T-helper 1 cell treated with Interleukin-12 subunit alpha and Interleukin-12 subunit beta and Interleukin-4 antibody, amounts not matched to agents 30 μg/mL and 1 μg/mL, for 36 hours (primary cell): ENCODE measurements around the gene LARP1B.

Source experiments
- H3K27ac Mint-ChIP-seq: one replicate; pipeline ENCODE4 v1.8.0; 2021; ENCODE audit warnings: mild to moderate bottlenecking, mixed read lengths
- H3K27me3 Mint-ChIP-seq: one replicate; pipeline ENCODE4 v1.8.0; 2021; ENCODE audit warnings: low read depth, mixed read lengths
- H3K36me3 Mint-ChIP-seq: one replicate; pipeline ENCODE4 v1.8.0; 2021; ENCODE audit warnings: low read depth, mixed read lengths
- H3K4me1 Mint-ChIP-seq: one replicate; pipeline ENCODE4 v1.8.0; 2021; ENCODE audit warnings: low read depth, mixed read lengths
- H3K4me3 Mint-ChIP-seq: one replicate; pipeline ENCODE4 v1.8.0; 2021; ENCODE audit warnings: mild to moderate bottlenecking, moderate library complexity, mixed read lengths
- H3K9me3 Mint-ChIP-seq: one replicate; pipeline ENCODE4 v1.8.0; 2021; ENCODE audit warnings: mixed read lengths

Gene LARP1B

DNA sequence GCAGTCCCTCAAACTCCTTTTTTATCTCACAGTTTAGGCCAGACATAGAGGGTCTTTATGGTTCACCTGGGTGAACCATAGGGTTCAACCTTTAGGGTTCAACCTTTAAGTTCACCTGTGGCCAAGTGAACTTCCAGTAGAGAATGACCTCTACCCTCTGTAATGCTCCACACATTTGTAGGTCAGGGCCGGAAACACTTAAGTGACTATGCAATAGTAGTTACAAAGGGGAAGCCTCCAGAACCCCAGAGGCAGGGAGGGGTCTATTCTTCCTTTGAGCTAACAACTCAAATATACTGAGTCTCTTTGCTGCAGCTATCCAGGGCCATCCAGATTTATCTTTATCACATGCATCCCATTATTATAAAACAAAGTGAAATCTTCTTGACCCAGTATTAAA, 100.0 kb downstream of the LARP1B start:
- H3K9me3 Mint-ChIP-seq: no peaks in the 10 kb centered on the region
- H3K4me3 Mint-ChIP-seq: no peak overlapping the region
- peaks cover under 1% of the 10 kb centered on the region for H3K36me3 Mint-ChIP-seq
- no peaks in the 10 kb centered on the region for H3K27me3 Mint-ChIP-seq
- H3K4me1 Mint-ChIP-seq: no peaks in the 10 kb centered on the region
- no peak overlapping the region for H3K27ac Mint-ChIP-seq

DNA sequence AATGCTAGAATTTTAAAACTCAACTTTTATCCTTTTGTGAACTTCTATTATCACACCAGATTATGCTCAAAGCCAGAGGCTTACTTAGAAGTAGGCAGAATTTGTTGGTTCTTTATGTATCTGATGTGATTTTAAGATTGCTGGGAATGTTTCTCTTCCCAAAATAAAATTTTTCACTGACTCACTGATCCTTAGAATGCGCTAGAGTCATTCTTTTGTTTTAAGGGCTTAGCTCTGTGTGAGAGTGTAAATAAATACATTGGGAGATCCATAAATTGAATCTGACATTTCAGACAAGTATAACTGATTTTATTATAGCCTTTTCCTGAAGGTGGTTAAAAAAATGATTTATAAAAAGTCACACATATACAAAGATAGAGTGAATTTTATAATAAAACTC, 101.3 kb downstream of the LARP1B start:
- Mint-ChIP-seq H3K4me1 (no peaks in the 10 kb centered on the region), H3K9me3 (no peaks in the 10 kb centered on the region), H3K4me3 (no peak overlapping the region), H3K27me3 (no peaks in the 10 kb centered on the region), H3K36me3 (no peaks in the 10 kb centered on the region), H3K27ac (no peak overlapping the region)

DNA sequence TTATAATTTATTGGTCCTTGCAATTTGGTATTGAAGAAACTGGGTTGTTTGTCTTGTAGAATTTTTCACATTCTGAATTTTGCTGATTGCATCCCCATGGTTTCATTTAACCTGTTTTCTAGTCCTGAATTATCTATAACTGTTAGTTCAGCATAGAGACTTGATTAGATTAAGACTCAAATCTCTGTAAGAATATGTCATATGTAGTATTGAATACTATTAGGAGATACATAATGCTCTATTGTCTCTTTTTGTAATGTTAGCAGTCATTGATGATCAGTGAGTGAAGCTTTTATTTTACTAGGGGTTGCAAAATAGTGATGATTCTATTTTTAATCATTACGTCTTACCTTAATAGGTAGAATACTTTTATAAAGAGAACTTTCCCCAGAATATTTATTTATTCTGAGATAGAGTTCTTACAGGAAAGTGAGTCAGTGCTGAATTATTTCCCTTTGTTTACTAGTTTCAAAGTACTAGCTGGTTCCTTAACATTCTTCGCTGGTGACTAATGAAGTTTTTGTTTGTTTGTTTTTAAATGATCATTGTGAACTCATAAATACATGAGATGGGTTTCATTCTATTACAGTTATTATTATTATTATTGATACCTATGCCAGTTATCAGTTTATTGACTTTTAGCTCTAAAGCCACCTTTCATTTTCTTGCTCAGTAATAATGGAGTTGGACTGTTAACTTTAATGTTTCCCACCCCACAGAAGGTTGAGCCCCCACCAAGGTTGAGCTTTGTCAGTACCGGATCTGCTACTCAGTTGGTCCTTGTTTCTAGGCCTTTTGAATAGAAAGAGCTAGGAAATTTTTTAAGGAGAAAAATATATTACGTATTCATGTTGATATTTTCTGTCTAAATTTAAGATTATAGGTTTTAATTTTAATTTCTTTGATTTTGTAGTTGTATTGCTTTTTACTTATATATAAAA, 102.3 kb downstream of the LARP1B start:
- Mint-ChIP-seq H3K4me3 (no peak overlapping the region), H3K9me3 (no peaks in the 10 kb centered on the region), H3K27me3 (no peaks in the 10 kb centered on the region), H3K36me3 (no peaks in the 10 kb centered on the region), H3K27ac (no peak overlapping the region), H3K4me1 (no peaks in the 10 kb centered on the region)

DNA sequence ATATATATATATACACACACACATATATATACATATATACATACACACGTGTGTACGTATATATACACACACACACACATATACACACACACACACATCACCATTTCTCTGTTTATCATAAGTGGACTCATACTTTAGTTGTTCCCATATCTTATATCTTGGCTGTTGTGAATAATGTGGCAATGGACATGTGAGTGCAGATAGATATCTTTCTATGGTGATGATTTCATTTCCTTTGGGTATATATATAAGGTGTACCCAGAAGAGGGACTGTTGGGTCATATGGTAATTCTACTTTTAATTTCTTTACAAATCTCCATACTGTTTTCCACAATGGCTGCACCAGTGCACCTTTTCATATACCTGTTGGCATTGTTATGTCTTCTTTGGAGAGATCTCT, 105.9 kb downstream of the LARP1B start:
- Mint-ChIP-seq H3K4me1 (no peaks in the 10 kb centered on the region), H3K4me3 (no peak overlapping the region), H3K27me3 (no peaks in the 10 kb centered on the region), H3K27ac (no peak overlapping the region), H3K9me3 (no peaks in the 10 kb centered on the region), H3K36me3 (no peaks in the 10 kb centered on the region)

DNA sequence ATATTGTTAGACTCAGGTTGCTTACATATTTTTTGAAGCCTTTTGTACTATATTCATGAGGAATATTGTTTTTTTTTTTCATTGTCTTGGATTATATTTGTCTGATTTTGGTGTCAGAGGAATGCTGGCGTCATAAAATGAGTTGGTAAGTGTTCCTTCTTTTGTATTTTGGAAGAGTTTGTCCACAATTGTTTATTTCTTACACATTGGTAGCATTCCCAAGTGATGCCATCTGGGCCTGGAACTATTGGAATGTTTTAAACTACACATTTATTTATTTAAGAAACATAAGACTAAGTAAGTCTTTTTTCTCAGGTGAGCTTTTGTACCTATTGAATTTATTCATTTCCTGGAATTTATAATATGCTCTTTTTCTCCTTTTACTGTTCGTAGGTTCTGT, 107.6 kb downstream of the LARP1B start:
- Mint-ChIP-seq H3K27me3 (no peaks in the 10 kb centered on the region), H3K36me3 (no peaks in the 10 kb centered on the region), H3K4me1 (no peaks in the 10 kb centered on the region), H3K4me3 (no peak overlapping the region), H3K9me3 (no peaks in the 10 kb centered on the region), H3K27ac (no peak overlapping the region)

DNA sequence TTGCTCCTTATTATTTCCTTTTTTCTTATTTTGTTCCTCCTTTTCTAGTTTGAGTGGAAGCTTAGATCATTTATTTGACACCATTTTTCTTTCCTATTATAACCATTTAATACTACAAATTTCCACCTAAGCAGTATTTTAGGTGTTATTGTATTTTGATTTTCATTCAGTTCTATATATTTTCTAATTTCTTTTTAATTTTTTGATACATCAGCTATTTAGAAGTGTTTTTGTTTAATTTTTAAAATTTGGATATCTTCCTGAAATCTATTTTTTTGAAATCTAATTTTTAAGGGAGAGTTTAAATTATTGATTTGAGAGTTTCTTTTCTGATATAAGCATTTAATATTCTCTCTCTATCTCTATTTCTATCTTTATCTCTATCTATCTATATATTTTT, 108.1 kb downstream of the LARP1B start:
- H3K4me3 Mint-ChIP-seq: no peak overlapping the region
- no peaks in the 10 kb centered on the region for H3K27me3 Mint-ChIP-seq
- H3K9me3 Mint-ChIP-seq: no peaks in the 10 kb centered on the region
- no peaks in the 10 kb centered on the region for H3K4me1 Mint-ChIP-seq
- H3K27ac Mint-ChIP-seq: no peak overlapping the region
- no peaks in the 10 kb centered on the region for H3K36me3 Mint-ChIP-seq

DNA sequence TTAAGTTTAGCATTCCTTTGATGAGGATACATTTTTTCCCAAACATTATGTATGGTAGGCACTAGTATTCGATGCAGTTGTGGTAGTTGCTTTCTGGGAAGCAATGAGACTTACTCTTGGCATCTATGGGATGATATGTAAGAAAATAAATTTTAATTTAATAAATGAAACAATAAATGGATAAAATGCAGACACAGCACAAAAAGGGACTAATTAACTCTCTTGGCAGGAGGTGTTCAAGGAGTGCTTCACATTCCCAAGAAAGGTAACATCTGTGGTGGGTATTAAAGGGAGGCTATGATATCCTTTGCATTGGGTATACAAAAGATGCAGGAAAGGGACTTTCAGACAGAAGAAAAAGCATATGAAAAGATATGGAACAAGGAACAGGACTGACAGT, 115.5 kb downstream of the LARP1B start:
- H3K36me3 Mint-ChIP-seq: no peaks in the 10 kb centered on the region
- no peaks in the 10 kb centered on the region for H3K27me3 Mint-ChIP-seq
- no peak overlapping the region for H3K4me3 Mint-ChIP-seq
- H3K27ac Mint-ChIP-seq: no peak overlapping the region
- H3K9me3 Mint-ChIP-seq: no peaks in the 10 kb centered on the region
- H3K4me1 Mint-ChIP-seq: peaks cover 4% of the 10 kb centered on the region

DNA sequence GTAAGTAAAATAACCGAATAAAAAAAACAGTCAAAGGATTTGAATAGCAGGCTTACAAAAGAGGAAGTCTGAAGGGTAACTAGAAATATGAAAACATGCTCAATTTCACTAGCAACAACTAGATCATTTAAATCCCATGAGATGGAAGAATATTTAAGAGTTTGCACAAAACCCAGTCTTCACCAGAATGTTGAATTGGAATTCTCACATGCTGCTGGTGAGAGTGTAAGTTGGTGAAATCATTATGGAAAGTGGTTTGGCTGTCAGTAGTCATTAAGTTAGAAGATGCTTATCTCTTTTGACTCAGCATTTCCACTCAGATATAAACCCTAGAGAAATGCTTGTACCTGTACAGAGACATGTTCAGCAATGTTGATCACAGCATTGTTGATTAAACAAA, 116.4 kb downstream of the LARP1B start:
- H3K9me3 Mint-ChIP-seq: no peaks in the 10 kb centered on the region
- no peak overlapping the region for H3K4me3 Mint-ChIP-seq
- no peak overlapping the region for H3K27ac Mint-ChIP-seq
- H3K4me1 Mint-ChIP-seq: peaks cover 4% of the 10 kb centered on the region
- no peaks in the 10 kb centered on the region for H3K27me3 Mint-ChIP-seq
- no peaks in the 10 kb centered on the region for H3K36me3 Mint-ChIP-seq

DNA sequence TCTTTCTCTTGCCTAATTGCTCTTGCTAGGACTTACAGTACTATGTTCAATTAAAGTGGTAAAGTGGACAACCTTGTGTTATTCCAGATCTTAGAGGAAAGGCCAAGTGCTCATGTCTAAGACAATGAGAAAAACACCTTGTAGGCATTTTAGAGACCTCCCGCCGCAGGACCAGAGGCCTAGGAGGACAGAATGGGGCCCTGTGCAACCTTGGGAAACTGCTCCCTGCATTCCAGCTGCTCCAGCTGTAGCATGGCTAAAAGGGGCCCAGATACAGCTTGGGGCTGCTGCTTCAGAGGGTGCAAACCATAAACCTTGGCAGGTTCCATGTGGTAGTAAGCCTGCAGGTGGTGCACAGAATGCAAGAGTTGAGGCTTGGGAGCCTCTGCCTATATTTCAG, 125.5 kb downstream of the LARP1B start:
- H3K9me3 Mint-ChIP-seq: no peaks in the 10 kb centered on the region
- H3K27me3 Mint-ChIP-seq: no peaks in the 10 kb centered on the region
- no peak overlapping the region for H3K27ac Mint-ChIP-seq
- H3K4me3 Mint-ChIP-seq: no peak overlapping the region
- H3K4me1 Mint-ChIP-seq: peaks cover 6% of the 10 kb centered on the region
- H3K36me3 Mint-ChIP-seq: peaks cover 2% of the 10 kb centered on the region

DNA sequence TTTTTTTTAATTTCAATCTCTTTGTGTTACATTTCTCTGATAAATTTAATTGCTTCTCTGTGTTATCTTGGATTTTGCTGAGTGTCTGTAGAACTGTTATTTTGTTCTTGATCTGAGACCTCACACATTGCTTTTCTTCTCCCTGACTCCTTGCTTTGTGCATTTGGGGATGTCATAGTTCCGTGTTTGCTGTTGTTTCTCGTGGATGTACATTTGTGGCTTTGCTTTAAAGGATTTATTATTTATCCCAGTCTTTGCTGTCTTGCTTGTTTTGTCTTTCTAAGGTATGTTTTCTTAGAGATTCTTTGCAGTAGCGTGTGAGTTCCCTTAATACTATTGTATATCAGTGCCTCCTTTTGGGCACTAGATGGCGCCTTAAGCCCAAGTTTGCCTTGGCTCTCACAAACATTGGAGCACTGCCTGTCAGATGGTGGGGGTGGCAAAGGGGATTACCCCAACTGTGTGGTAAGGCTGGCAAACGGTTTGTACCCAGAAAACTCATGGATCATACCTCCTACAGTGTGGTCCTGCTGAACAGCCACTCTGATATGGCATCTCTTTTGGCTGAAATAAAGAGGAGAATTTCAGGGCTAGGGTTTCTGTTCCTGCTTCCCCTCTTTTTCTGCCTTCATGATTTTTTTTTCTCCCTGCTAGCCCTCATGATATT, 130.1 kb downstream of the LARP1B start:
- Mint-ChIP-seq H3K4me3 (no peak overlapping the region), H3K4me1 (peaks cover 6% of the 10 kb centered on the region), H3K9me3 (no peaks in the 10 kb centered on the region), H3K36me3 (no peaks in the 10 kb centered on the region), H3K27me3 (no peaks in the 10 kb centered on the region), H3K27ac (no peak overlapping the region)

DNA sequence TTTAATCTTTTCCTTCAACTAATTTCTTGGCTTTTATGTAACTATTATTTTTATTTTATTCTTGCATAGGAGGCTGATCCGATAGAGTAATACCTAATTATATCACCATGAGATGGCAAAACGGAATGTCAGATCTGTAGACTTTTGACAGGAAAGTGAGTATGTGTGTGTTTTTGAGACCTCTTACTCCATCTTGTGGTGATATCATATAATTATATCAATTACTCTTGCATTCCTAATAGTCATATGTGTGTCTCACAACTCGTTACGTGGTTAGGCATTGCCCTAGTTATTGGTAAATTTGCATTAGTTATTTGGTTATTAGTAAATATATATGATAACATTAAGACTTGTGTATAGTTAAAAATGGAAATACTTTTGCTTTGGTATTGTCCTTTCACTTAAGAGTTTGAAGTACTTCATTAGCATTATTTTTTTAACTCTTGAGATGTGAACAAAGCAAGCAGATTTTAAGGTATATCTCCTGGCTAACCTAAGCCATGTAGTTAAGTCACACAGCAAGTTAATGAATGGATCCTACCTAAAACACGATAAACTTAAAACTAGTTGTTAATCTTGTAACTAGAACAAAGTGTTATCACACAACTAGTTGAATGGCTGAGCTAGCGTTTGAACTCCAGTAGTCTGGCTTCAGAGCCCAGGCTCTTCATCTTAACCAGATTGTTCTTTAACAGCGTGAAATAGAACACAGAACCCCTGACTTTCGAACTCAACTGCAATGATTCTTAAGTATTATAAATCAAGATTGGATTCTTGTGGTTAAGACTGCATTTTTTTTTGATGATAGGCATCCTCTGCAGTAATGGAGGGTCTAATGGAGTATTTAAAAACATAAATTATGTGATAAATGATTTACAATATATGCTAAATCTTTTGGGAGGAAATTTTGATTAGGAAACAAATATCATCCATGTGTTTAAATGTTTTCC, 159.4 kb downstream of the LARP1B start:
- Mint-ChIP-seq H3K27ac (no peak overlapping the region), H3K27me3 (no peaks in the 10 kb centered on the region), H3K36me3 (no peaks in the 10 kb centered on the region), H3K4me1 (no peaks in the 10 kb centered on the region), H3K9me3 (no peaks in the 10 kb centered on the region), H3K4me3 (no peak overlapping the region)

DNA sequence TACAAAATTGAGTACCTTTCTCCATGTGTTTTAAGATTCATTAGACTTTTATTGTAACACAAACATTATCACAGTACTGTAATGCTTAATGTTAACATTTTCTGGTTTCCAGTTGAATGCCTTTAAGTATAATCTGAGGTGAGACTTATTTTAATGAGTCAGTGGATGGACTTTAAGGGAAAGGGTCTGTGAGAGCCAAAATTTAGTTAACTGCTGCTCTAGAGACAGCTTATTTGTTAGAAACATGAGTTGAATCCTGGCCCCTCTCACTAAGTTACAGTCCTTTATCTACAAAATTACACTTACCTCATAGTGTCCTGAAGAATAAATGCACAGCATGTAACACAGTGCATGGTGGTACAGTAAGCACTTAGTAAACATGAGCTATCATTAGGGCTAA, 160.5 kb downstream of the LARP1B start:
- Mint-ChIP-seq H3K27me3 (peaks cover 4% of the 10 kb centered on the region), H3K36me3 (no peaks in the 10 kb centered on the region), H3K9me3 (no peaks in the 10 kb centered on the region), H3K4me3 (no peak overlapping the region), H3K27ac (no peak overlapping the region), H3K4me1 (no peaks in the 10 kb centered on the region)

DNA sequence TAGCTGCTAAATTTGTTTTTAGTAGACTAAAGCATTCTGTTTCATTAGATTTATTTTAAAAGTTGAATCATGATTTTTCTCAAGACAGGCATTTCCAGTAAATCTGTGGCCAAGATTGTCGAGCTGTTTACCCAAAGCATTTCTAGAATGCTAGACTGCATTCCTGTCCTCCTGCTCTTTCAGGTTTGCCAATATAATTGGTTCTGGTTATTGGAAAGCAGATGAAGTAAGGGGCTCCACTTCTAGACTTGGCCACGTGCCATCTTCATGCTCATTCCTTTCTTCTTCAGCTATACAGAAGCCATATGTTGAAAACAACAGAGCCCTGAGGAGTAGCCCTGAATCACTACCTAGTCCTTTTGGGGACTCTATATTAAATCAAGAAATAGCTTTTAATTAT, 164.0 kb downstream of the LARP1B start:
- H3K36me3 Mint-ChIP-seq: no peaks in the 10 kb centered on the region
- no peak overlapping the region for H3K4me3 Mint-ChIP-seq
- no peak overlapping the region for H3K27ac Mint-ChIP-seq
- no peaks in the 10 kb centered on the region for H3K4me1 Mint-ChIP-seq
- H3K9me3 Mint-ChIP-seq: no peaks in the 10 kb centered on the region
- peaks cover 4% of the 10 kb centered on the region for H3K27me3 Mint-ChIP-seq

DNA sequence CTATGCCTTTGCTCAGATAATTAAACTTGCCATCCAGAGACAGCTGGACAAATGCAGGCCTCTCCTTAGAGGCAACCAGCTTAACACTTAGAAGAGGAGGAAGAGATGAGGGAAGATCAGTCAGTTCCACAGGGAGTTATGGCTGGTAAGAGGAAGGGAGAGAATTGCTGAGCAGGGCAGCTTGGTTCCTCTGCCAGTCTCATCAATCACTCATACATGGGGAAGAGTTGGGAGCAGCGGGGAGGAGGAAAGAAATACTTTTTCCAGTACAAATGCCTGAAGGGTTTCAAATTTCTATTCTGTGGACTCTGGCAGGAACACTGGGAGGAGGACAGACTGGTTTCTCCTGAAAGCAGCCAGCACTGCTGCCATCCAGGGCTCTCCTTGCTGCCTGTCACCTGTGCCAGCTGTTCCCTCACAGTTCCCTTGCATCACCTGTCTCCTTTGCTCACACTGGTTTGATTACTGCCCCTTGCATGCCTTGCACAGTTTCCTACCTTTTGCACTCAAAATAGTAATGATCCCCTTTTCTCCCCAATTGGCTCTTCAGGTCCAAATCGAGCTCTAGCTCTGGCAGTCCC, 167.0 kb downstream of the LARP1B start:
- peaks cover 4% of the 10 kb centered on the region for H3K27me3 Mint-ChIP-seq
- no peaks in the 10 kb centered on the region for H3K9me3 Mint-ChIP-seq
- H3K27ac Mint-ChIP-seq: no peak overlapping the region
- no peaks in the 10 kb centered on the region for H3K4me1 Mint-ChIP-seq
- no peaks in the 10 kb centered on the region for H3K36me3 Mint-ChIP-seq
- H3K4me3 Mint-ChIP-seq: no peak overlapping the region
